Activated CD8-positive, alpha-beta memory T cell treated with anti-CD3 and anti-CD28 coated beads, Interleukin-2, amount 50 U/mL, for 4 hours (primary cell): ENCODE data around the gene AKT3.
"Not testable (repeated sequence)": the region's sequence is repeated elsewhere in the genome, so short reads cannot be mapped to it uniquely, and the experiment has no call there.

Source experiments
- DNase-seq: peaks from one replicate; pipeline ENCODE4 v3.0.0-alpha.2; 2020

Gene AKT3

DNA sequence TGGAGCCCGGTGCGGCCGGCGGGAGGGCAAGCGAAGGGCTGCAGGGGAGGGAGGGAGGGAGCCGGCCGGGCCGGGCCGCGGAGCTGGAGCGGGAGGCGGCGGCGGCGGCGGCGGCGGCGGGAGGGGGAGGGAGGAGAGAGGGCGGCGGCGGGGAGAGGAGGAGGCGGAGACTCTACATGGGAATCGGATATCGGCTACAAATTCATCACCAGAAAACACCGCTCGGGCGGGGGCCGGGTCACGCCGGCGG, at the start of gene AKT3:
AKT3 (minus strand) TSS at position 42 of the 250 bp plus-strand sequence. CDS start 7,073 bp downstream, outside the sequence.
- no peak for DNase-seq

DNA sequence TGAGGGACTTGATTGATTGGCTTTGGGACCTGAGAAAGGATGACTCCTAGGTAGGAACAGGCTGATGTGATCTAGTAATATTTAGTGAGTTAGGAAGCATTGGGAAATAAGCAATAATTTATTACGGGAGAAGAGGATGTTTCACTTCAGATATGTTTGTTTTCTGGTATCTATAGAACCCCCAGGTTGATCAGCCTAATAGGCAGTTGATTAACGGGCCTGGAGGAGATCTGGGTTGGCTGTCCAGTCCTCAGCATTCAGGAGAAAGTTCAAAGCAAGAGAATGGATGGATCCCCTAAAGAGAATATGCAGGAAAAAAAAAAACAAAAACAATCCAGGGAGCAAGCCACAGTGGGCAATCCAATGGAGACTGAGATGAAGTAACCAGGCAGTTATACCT, 48.2 kb upstream of the AKT3 start:
- DNase-seq, result no peak

DNA sequence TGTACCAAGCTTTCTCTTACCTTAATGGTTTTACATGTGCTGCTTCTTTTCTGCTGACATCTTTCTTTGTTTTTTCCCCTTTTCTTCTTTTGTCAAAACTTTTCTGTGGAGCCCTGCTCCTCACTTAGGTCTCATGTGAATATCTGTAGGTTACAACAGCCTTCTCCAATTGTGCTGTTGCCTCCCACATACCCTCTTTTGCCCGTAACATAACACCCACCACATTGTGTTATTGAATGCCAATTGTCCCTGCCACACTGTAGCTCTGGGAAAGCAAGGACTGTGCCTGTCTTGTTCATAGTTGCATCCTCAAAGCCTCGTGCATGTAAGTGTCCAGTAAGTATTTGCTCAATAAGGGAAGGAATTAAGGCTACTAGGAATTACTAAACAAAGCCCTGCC, 46.3 kb upstream of the AKT3 start:
- no peak for DNase-seq

DNA sequence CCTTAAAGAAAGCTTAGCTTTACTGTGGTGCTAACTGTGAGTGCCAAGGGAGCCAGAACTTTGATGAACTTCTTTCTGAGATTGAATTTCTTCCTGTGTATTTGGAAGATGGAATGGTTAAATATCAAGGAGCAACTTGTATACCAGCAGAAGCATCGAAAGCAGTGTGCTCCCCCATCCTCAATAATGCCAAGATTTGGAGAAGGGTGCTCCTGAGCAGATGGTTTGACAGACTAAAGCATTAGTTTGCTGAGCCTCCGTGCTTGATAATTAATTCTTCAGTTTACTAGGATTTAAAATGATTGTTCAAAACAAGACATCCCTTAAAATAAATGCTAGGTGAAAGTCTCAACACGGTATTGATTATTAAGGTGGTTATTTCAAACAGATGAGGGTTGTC, 42.4 kb upstream of the AKT3 start:
- DNase-seq, result no peak

DNA sequence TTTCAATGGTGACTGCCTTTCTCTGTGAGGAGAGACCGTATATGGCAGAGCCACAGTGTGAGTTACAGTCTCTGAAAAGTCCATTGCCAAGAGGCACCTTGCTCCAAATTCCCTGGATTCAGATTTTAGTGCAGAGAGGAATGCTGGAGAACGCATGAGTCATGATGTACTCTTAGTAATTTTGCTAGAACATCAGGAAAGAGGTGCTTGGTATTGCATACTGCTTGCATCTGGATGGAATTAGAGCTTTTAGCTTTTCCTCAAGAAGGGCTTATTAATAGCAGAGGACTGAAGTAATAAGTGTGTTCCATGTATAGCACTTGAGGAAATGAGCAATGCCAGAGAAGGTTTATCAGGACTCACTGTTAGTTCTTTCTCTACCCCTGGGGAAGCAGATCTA, 40.5 kb upstream of the AKT3 start:
- DNase-seq, result no peak

DNA sequence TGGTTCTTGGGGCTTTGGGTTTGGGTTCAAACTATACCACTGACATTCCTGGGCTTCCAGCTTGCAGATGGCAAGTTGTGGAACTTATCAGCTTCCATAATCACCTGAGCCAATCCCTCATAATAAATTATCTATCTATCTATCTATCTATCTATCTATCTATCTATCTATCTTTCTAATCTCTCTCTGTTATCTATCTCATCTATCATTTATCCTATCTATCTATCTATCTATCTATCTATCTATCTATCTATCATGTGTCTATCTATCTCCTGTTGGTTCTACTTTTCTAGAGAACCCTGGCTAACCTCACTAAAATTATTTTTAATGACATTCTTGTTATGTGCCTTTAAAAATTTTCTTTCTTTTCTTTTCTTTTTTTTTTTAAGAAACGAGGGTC, 35.8 kb upstream of the AKT3 start:
- no peak for DNase-seq

DNA sequence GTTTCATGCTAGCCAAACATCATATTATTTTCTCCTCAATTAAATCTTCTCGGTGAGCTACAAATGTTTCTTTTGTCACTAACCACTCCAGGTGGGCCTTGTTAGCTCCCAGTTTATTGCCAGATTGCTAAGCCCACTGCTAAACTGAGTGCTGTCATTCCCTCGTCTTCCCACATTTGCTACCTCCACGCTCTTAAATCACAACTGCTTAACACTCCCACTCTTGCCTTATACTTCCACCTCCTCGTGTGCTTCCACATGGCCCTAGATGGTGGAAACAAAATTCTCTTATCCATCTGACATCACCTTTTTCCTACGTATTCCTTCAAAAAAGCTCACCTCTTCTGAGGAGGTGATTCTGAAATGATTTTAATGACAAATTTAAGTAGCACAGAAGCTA, 34.6 kb upstream of the AKT3 start:
- no peak for DNase-seq

DNA sequence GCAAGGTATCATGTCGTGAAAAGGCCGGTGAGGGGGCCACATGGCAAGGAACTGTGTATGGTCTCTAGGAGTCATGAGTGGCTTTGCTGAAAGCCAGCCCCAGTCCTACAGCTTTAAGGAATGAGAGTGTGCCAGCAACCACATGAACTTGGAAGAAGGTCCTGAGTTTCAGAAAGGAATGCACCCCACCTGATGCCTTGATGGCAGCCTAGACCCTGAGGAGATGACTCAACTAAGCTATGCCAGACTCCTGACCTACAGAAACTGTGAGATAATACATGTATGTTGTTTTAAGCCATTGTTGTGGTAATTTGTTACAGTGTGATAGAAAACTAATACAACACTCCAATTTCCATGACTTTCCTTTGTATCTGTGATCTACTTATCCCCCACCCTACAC, 33.5 kb upstream of the AKT3 start:
- DNase-seq, result no peak

DNA sequence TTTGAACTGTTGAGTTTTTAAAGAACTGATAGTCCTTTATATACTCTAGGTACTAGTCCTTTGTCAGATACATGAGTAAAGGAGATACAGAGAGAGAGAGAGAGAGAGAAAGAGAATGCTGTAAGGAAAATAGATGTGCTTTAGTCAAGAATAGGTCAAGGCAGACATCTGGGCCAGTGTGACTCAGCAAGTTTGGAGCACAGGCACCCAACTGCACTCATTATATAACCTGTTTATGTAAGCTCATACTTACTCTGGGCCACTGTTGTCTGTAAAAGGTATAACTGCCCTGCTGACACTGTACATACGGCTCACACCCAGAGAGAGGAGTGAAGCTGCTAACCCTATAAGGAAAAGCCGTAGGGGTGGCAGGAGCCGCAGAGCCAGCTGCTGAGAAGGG, 32.2 kb upstream of the AKT3 start:
- no peak for DNase-seq

DNA sequence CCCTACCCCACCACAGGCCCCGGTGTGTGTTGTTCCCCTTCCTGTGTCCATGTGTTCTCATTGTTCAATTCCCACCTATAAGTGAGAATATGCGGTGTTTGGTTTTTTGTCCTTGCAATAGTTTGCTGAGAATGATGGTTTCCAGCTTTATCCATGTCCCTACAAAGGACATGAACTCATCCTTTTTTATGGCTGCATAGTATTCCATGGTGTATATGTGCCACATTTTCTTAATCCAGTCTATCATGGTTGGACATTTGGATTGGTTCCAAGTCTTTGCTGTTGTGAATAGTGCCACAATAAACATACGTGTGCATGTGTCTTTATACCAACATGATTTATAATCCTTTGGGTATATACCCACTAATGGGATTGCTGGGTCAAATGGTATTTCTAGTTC, 27.0 kb upstream of the AKT3 start:
- DNase-seq, result not testable (repeated sequence)

DNA sequence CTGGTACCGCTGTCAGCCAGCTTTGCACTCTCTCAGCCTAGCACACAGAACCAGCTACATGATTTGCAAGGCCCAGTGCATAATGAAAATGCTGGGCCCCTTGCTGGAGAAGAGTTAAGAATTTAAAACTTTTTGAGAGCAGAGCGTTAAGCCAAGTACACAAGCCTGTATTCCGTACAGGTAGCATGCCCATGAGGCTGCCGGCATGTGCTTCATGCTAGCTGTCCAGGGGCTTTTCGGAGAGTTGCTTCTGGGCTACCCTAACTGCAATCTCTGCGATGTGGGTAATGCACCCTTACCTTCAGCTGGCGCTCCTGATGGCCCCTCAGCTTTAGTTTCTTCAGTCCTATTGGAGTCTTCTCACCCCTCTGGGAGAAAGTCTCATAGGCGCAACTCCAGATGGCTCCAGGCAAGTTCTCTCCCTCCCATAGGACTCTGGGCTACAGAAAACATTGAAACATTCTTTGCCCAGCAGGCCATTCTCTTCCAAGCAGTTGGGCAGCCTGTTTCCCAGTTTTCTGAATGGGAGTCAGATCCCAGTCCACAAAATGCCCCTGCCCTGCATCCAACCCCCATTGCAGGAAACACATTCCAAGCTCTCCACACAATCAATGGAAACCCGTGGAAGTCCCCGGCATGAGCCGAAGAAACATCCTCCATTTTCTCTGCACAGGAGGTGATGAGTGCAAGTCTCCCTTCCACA, 5.7 kb upstream of the AKT3 start:
- DNase-seq, result no peak

DNA sequence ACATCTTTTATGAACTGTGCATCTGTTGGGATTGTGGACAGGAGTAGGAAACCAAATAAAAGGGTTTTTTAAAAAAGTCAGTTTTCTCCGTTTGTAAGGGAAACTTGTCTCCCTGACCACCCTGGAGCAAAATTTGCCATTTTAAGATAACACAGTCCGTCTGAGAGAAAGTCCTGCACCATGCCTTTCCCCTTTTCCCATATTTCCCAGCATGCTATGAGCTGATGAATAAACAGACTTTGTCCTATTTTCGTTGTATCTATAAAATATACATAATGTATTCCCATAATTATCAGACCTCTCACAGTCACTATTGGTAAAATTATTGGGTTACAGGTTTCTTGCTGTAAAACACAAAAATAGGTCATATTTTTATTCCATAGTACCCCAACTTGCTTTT, 1.7 kb upstream of the AKT3 start:
- no peak for DNase-seq

DNA sequence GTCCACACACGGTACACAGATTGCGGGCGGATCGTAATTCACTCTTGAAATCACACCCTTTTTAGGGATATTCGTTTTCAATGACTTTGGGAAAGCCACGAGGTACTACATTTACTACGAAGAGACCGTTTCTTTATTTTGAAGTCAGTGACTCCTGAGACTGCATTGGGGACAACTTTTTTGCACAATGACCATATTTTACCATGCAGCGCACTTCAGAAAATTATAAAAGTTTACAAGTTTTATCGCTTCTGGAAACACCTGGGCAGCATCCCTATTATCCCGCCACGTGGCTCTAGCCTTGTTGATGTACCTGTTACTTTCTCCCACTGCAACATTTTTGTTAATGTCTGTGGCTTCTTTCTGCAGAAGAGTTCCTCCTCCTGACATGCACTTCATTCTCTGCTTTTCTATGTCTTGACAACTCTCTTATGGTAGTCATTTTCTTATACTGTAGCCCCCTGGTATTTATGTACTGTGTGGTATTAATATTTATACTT, 1.3 kb upstream of the AKT3 start:
- DNase-seq, result no peak

DNA sequence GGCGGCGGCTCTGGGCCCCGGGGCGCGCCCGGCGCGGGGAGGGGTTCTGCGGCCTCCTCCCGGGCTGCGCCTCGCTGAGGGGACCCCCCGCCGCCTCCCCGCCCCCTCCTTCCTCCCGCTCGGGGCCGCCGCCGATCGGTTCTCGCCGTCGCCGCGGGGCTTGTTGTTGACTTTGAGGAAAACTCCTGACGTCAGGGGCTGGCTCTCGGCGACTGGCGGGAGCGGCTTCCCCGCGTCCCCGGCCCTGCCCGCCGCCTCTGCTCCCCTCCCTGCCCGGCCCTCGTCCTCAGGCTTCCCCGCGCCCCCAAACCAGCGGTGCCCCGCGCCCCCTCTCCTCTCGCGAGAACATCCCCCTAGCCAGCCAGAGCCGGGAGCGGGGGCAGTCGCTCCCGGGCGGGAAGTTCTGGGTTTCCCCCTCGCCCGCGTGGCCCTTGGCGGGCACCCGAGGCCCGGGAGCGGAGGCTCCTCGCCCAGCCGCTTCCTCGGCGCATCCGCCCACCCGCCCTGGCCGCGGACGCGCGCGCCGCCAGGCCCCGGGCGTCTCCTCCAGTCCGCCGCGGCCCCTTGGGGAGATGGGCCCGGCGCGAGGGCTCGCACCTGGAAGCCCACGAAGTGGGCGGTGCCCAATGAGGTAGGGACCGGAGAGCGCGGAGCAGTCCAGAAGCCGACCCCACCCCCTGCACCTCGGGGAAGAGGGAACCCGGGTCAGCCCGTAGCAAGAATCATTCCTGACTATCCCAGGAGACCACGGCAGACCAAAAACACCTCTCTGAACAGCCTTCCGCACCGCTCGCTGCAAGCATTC, 611 bp upstream of the AKT3 start:
- peak; percentile 87 for DNase-seq

DNA sequence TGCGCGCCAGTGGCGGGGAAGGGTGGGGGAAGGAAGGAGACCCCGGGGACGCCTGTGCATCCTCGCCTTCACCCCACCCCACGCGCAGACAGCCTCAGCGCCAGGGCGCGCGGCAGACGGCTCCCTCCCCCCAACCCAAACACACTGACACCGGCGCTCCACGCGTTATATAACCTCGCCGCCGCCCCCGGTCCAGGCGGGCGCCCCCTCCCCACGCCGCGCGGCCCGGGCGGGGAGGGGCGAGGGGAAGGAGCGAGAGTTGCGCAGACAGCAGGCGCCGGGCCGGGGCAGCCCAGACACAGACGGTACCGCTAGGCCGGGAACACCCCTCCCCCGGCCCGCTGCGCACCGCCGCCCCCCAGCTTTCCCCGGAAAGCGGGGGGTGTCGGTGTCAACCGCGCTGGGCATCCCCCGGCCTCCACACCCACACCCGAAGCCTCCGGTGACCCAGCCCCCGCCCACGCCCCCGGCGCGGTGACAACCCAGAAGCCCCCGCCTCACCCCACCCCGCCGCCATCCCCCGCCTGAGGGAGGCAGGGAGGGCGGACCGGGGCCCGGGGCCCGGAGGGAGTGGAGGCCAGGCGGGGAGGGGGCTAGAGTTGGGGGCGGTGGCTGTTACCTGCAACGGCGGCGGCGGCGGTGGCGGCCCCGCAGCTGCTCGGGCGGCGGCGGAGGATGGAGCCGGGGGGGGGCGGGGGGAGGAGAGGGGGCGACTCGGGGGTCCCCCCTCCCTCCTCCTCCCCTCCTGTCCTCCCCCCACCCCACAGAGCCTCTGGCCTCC, 432 bp downstream of the AKT3 start:
- peak; percentile 86 for DNase-seq

DNA sequence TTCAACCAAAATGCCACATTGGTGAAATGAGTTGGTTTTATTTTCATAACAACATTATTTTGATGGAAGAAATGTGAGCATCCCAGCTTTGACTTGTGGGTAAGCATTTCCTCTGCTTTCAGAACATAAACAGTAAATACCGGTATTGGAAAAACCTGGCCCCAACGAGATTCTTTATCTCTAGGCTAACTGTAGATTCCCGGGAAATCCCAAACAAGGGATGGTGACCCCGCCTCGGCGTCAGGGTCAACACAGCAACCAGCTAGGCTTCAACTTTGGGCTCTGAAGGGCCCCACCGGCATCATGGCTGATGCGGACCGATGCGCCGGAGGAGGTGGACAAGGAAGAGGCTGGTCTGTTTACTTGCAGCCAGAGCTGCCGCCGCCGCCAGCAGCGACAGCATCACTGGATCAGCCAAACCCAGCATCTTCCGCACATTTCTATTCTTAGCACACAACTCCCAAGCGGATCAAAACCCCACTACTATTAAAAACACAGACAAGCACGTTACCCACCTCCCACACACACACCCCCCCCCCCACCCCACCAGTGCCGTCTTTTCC, 1.1 kb downstream of the AKT3 start:
- peak; percentile 37 for DNase-seq

DNA sequence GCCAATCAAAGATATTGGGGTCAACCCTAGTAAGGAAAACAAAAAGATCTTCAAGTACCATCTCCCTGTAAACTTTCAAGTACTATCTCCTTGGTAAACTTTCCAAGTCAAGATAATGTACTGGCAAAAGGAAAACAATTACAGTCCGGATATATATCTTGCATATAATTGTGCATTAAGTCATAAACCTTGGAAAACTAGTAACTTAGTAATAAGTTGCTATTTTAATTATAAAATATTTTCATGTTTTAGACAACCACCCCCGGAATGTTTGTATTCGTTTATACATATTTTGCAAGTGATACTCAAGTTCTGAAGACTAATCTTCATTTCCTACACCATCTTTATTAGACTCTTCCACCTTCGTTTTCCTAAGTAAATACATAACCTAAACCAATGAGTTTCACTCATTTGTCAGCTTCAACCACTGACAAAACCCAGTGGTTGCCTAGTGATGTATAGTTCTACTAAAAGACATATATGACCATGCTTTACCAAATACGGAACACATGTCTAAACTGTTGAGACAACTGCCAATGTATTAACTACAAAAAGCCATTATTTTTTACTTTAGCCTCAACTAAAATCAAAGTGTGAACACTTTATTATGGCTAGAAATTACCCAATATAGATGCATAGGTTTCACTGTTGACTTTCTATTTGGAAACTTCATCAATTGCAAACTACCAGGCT, 1.7 kb downstream of the AKT3 start:
- DNase-seq, result no peak

DNA sequence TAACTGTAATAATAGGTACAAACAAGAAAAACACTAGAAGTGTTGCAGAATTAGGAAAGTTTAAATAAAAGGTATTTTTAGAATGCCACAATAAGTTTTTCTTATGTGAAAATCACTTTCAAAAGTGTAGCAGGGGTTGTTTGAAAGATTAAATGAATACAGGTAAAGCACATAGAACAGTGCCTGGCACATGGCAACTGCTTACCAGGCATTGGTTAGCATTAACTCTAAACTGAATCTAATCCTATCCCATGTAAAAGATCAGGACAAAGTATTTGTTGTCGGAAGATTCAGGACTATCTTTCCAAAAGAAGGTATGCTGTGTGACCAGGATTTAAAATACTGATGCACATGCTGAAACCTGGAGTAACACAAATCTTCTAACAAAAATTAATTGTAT, 3.3 kb downstream of the AKT3 start:
- no peak for DNase-seq

DNA sequence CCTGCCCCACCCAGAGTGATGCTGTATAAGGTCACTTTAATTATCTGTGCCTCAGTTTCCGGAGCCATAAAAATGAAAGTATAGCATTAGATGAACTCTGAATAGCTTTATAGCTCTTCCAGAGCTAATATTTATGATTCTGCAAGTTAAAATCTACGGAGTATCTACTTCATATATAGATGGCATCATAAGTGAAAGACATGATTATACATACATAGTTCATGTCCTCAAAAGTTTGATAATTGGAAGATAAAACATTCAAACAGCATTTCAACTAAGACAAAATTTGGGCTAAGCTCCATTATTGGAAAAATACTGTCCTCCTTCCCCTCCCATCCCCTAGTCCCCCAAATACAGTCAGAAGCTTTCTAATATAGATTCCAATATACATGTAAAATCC, 4.2 kb downstream of the AKT3 start:
- DNase-seq, result no peak

DNA sequence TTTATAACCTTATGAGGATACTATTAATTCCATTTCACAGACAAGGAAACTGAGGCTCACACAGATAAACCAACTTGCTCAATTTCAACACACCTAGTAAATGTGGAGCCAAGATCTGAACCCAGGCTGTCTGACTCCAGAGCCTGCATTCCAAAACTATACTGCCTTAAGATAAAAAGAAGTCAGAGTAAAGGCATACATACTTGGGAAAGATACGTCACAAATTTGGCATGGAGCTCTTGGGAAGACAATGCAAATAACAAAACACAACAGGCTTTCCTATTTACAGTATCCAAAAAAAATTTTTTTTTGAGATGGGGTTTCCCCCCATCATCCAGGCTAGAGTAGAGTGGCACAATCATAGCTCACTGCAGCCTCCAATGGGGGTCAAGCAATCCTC, 5.9 kb downstream of the AKT3 start:
- DNase-seq, result no peak

DNA sequence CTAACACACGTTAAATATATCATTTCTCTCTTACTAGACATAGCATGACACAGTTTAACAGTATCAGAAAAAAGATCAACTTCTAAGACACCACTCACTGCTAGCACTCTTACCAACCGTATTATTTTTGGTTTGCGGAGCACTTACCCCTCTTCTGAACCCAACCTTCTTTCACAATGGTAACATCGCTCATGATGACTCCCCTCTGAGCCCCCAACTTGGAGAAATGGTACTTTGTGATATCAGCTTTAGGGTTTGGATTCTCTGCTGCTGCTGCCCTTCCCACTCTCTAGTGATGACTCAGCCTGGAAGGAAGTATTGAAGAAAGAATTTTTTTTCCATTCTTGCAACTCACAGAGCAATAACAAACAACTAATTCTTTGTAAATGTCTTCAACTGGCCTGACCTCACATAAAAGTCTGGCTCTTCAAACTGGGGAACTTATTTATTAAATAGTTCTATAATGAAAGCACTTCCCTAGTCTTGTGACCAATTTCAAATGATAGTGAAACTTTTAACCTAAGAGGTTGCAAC, 7.0 kb downstream of the AKT3 start:
- peak; percentile 24 for DNase-seq

DNA sequence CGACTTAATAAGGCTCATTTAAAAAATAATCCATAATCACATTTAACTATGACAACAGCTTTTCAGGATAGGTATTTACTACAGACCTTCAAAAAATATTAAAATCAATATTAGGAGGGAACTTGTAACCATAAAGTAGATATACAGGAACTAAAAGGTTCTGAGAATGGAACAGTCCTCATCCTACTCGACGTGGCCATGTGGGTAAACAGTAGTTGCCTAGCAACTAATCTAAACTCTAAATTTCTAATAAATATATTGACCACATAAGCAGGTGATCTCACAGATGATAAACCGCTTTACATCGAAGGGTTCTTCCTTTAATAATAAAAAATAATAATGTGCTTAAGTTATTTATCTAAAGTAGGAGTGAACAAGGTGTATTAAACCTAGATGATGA, 7.9 kb downstream of the AKT3 start:
- no peak for DNase-seq

DNA sequence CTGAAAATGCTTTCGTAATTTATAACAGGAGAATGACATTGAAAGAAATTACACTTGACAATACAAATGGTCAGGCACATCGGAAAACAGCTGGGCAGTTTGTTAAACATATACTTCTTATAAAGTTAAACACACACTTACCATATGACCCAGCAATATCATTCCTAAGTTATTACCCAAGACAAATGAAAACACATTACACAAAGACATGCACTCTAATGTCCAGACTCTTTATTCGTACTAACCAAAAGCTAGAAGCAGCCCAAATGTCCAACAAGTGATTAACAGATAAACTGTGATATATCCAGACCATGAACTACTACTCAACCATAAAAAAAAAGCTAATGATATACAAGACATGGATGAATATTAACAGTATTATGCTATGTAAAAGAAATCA, 8.5 kb downstream of the AKT3 start:
- DNase-seq, result no peak
